K562 (cell line): ENCODE measurements around the gene LAMA2. TPM values are rescaled to one million over a fixed set of nuclear protein-coding genes. Genes with fewer than 3 reads are reported as not detected.

Source experiments
- ATAC-seq: fragments of 200-7000 bp; cut with Tn5 transposase; 3 replicates; pipeline ENCODE4 v1.9.1; 2020; ENCODE audit warnings: moderate library complexity
- BruUV-seq: library from RNA; stranded (reverse); fragments of 400-500 nt; replicated peaks from 2 replicates; lab custom pipeline; 2021; lab: Mats Ljungman, UMichigan
- CTCF ChIA-PET: fragments of 300-600 bp; formaldehyde crosslinking; extraction: SDS; loops from one replicate; lab custom pipeline; 2021; ENCODE audit warnings: low intra/inter-chr PET ratio; lab: Yijun Ruan, JAX
- POLR2A ChIA-PET: fragments of 300-600, 350-650 bp; sonication (Branson Sonifier 250); formaldehyde crosslinking; extraction: SDS; loops from one replicate; lab custom pipeline; 2021; ENCODE audit warnings: antibody characterized with exemption, inconsistent platforms; lab: Yijun Ruan, JAX
- DNase-seq, 4 experiments: peaks; one replicate each; pipeline versions ENCODE4 v3.0.0 to v3.0.0-alpha.2; 2011 to 2018; ENCODE audit warnings: low spot score in 3 of 4, mixed read lengths in 3 of 4; ENCODE audit errors: extremely low read depth in 1 of 4
- FAIRE-seq: peaks from 2 replicates; lab custom pipeline; 2011; peaks lifted over from hg19 to GRCh38; lab: Jason Lieb, UNC
- H2AFZ ChIP-seq: 2 replicates; pipeline ENCODE4 v1.6.0; 2011; ENCODE audit warnings: low read depth, low read length, control low read depth, inconsistent platforms
- H3K27ac ChIP-seq: fragments of 200-600 bp; 3 replicates; pipeline ENCODE4 v1.8.0; 2011; ENCODE audit warnings: low read depth, mild to moderate bottlenecking, control low read depth, inconsistent platforms, low read length, moderate library complexity, mixed read lengths; ENCODE audit errors: extremely low read depth
- H3K27me3 ChIP-seq, 2 experiments: fragments of 300-600 bp in 1 of 2; 2 replicates in 1 of 2; 3 replicates in 1 of 2; pipeline versions ENCODE4 v1.6.0 to v1.8.0; 2011; ENCODE audit warnings: inconsistent platforms in 2 of 2, low read length in 2 of 2, mild to moderate bottlenecking in 1 of 2, mixed read lengths in 1 of 2, moderate library complexity in 1 of 2; ENCODE audit not compliant: control insufficient read depth in 2 of 2, insufficient read depth in 2 of 2
- H3K36me3 ChIP-seq: fragments of 300-600 bp; 3 replicates; pipeline ENCODE4 v1.8.0; 2011; ENCODE audit warnings: mild to moderate bottlenecking, low read length, inconsistent platforms; ENCODE audit not compliant: control insufficient read depth, insufficient read depth
- H3K4me1 ChIP-seq, 2 experiments: fragments of 200-600 bp in 1 of 2; replicated peaks in 1 of 2; 2 replicates in 1 of 2; 3 replicates in 1 of 2; pipeline versions ENCODE4 v1.5.1 to v1.8.0; 2011; ENCODE audit warnings: inconsistent platforms in 2 of 2, low read length in 2 of 2, mild to moderate bottlenecking in 1 of 2, mixed read lengths in 1 of 2, moderate library complexity in 1 of 2; ENCODE audit not compliant: control insufficient read depth in 2 of 2, insufficient read depth in 2 of 2
- H3K4me2 ChIP-seq: 2 replicates; pipeline ENCODE4 v1.6.1; 2011; ENCODE audit warnings: low read length, control low read depth, inconsistent platforms, mixed read lengths; ENCODE audit not compliant: insufficient read depth
- H3K4me3 ChIP-seq: fragments of 200-600 bp; sonication (generic), shearing (Covaris generic); 2 replicates; pipeline ENCODE4 v1.5.1; 2016; ENCODE audit warnings: control low read depth, inconsistent platforms
- H3K79me2 ChIP-seq: fragments of 200-600 bp; 3 replicates; pipeline ENCODE4 v1.8.0; 2011; ENCODE audit warnings: low read length, inconsistent platforms; ENCODE audit not compliant: control insufficient read depth, insufficient read depth
- H3K9ac ChIP-seq, 2 experiments: 2 replicates each; pipeline versions ENCODE4 v1.6.0 to v1.6.1; 2011; ENCODE audit warnings: low read depth in 2 of 2, low read length in 2 of 2, control low read depth in 1 of 2, inconsistent platforms in 1 of 2, mild to moderate bottlenecking in 1 of 2, mixed read lengths in 1 of 2; ENCODE audit not compliant: insufficient read depth in 1 of 2
- H3K9me1 ChIP-seq: one replicate; pipeline ENCODE4 v1.6.0; 2011; ENCODE audit warnings: inconsistent platforms, mild to moderate bottlenecking, low read length, moderate library complexity; ENCODE audit not compliant: control insufficient read depth, insufficient read depth
- H3K9me3 ChIP-seq: replicated peaks from 2 replicates; pipeline ENCODE4 v1.5.1; 2011; ENCODE audit warnings: low read depth, low read length, inconsistent platforms; ENCODE audit not compliant: control insufficient read depth, insufficient read depth
- H4K20me1 ChIP-seq: replicated peaks from 2 replicates; pipeline ENCODE4 v1.6.1; 2011; ENCODE audit warnings: low read length, inconsistent platforms, mixed read lengths; ENCODE audit not compliant: control insufficient read depth, insufficient read depth
- HES1 ChIP-seq: fragments of 450-650 bp; IDR thresholded peaks from 2 replicates; pipeline ENCODE4 v1.6.1; 2016; ENCODE audit warnings: low read depth, mild to moderate bottlenecking, moderate library complexity
- KAT7 ChIP-seq: sonication (generic); formaldehyde crosslinking; IDR thresholded peaks from 2 replicates; pipeline ENCODE4 v1.8.0; 2022; ENCODE audit warnings: missing genetic modification reagents, mild to moderate bottlenecking, borderline replicate concordance
- NFXL1 ChIP-seq: fragments of 450-650 bp; formaldehyde crosslinking; IDR thresholded peaks from 2 replicates; pipeline ENCODE4 v1.4.0; 2021; ENCODE audit warnings: mild to moderate bottlenecking
- TAF9B ChIP-seq: fragments of 450-650 bp; IDR thresholded peaks from 2 replicates; pipeline ENCODE4 v1.6.1; 2018; ENCODE audit warnings: mild to moderate bottlenecking; ENCODE audit not compliant: partially characterized antibody
- WGBS: fragments of 100-300 bp; shearing (Covaris generic); methylation state at CpG from one replicate; pipeline ENCODE4 v1.1.6; 2016; ENCODE audit warnings: low coverage, mixed read lengths; ENCODE audit not compliant: insufficient coverage; ENCODE audit errors: missing lambda C conversion rate; 5-methylcytosine and 5-hydroxymethylcytosine counted together
- in situ Hi-C: fragments of 300-500 bp; cut with MboI; formaldehyde crosslinking; loops from 4 replicates; pipeline ENCODE4 v1.15.0; 2018; ENCODE audit warnings: inconsistent platforms, mixed read lengths
- intact Hi-C: fragments of 100-400 bp; cut with micrococcal nuclease; formaldehyde crosslinking; loops from 2 replicates; pipeline ENCODE4 v1.14.2; 2022
- polyA plus RNA-seq, 8 experiments: library from polyadenylated mRNA; depleted of rRNA in 4 of 8; stranded (reverse) in 5 of 8; unstranded in 3 of 8; fragments of >200 nt; fragmentation: Nextera tagmentation in 2 of 8; fragmentation: Illumina TruSeq in 1 of 8; extraction: Ambion mirVana in 2 of 8; extraction: Trizol in 1 of 8; gene quantifications; 2 replicates each; pipeline versions ENCODE4 v1.2.1 to v1.2.3, GENCODE V29; 2011 to 2014; ENCODE audit warnings: inconsistent platforms in 1 of 8, missing spikeins in 1 of 8
- total RNA-seq, 7 experiments: library from RNA; depleted of rRNA in 6 of 7; stranded (reverse); fragments of >200 nt in 6 of 7; fragmentation: Illumina TruSeq in 2 of 7; extraction: Trizol in 2 of 7; gene quantifications; 2 replicates each; pipeline versions ENCODE4 v1.2.1 to v1.2.3, GENCODE V29; 2011 to 2021; ENCODE audit warnings: low replicate concordance in 1 of 7
- TF ChIP-seq, protein P1 (sequence below): sonication (generic); formaldehyde crosslinking; IDR thresholded peaks from 2 replicates; pipeline ENCODE4 v1.4.0; 2020; ENCODE audit warnings: mild to moderate bottlenecking, missing genetic modification reagents
- TF ChIP-seq, protein P2 (sequence below), 3 experiments: fragments of 200-800 bp in 1 of 3; sonication (Bioruptor generic) in 1 of 3; sonication (generic) in 1 of 3; formaldehyde crosslinking in 1 of 3; IDR thresholded peaks; 2 replicates each; pipeline versions ENCODE4 v1.6.1 to v1.8.0; 2016 to 2022; ENCODE audit warnings: mild to moderate bottlenecking in 2 of 3, missing compliant biosample characterization in 2 of 3, missing genetic modification characterization in 2 of 3, missing genetic modification reagents in 1 of 3

Gene LAMA2
- total and polyA plus RNA-seq, 9 of the 15 experiments (the other 6 are each of a cell fraction or from before 2014, with no cell fraction given): 0.04 to 1.5 (median 0.36) TPM

GRCh38 chr6:129516787-129517186 lies 633.8 kb downstream of the LAMA2 start (continued):
- TF ChIP-seq, protein P1, sequence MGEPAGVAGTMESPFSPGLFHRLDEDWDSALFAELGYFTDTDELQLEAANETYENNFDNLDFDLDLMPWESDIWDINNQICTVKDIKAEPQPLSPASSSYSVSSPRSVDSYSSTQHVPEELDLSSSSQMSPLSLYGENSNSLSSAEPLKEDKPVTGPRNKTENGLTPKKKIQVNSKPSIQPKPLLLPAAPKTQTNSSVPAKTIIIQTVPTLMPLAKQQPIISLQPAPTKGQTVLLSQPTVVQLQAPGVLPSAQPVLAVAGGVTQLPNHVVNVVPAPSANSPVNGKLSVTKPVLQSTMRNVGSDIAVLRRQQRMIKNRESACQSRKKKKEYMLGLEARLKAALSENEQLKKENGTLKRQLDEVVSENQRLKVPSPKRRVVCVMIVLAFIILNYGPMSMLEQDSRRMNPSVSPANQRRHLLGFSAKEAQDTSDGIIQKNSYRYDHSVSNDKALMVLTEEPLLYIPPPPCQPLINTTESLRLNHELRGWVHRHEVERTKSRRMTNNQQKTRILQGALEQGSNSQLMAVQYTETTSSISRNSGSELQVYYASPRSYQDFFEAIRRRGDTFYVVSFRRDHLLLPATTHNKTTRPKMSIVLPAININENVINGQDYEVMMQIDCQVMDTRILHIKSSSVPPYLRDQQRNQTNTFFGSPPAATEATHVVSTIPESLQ (CRISPR knock-in tag): no peak
- TF ChIP-seq, protein P2, sequence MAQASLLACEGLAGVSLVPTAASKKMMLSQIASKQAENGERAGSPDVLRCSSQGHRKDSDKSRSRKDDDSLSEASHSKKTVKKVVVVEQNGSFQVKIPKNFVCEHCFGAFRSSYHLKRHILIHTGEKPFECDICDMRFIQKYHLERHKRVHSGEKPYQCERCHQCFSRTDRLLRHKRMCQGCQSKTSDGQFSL (CRISPR knock-in tag; IDR thresholded peaks at IDR 0.05): no peak
- TF ChIP-seq, protein P2 (tag; IDR thresholded peaks at IDR 0.05): no peak
- no peak for TF ChIP-seq HES1
- no peak for TF ChIP-seq NFXL1 (CRISPR knock-in tag)
- no peak for TF ChIP-seq KAT7 (CRISPR knock-in tag)
- no peak for TF ChIP-seq TAF9B

DNA sequence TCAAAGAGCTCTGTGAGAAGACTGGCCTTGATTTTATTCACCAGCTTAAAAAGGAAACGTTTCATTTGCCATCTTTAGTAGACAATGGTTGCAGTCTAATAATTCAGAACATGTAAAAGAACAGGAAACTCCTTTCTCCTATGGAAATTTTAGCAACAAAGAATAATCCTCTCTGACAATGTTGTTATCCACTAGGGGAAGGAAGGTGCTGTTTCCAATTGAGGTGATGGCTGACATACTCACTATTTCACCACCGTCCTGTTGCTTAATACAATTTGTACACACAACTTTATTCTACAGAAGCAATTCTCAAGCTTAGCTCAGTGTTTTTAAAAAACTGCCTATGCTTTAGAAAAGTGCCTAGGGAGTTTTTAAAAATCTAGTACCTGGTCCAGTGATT lies 634.4 kb downstream of the LAMA2 start:
- BruUV-seq: no TSS peak
- no peak overlapping the region for H3K4me3 ChIP-seq
- no peaks in the 10 kb centered on the region for H3K27me3 ChIP-seq
- intact Hi-C loops (no loop called here), in situ Hi-C loops (no loop called here)
- no peak overlapping the region for H3K27ac ChIP-seq
- no peaks in the 10 kb centered on the region for H3K79me2 ChIP-seq
- H3K9ac ChIP-seq: no peak overlapping the region
- H3K9me3 ChIP-seq: no peaks in the 10 kb centered on the region
- FAIRE-seq: no peak
- no peaks in the 10 kb centered on the region for H4K20me1 ChIP-seq
- ChIA-PET CTCF (no interaction called here), POLR2A (interaction anchor here (0.7 to 1.2 kb wide), 2 partner anchors 18 to 21 kb away, joined by 3 read pairs; no protein-coding TSS in a partner anchor)
- no peaks in the 10 kb centered on the region for H3K36me3 ChIP-seq
- no peak overlapping the region for H3K4me2 ChIP-seq
- H3K4me1 ChIP-seq: no peaks in the 10 kb centered on the region
- DNase-seq: no peak
- 3% methylated on average over 2 of the region's 2 CpGs for WGBS
- ATAC-seq: no peak
- H3K9me1 ChIP-seq: no peaks in the 10 kb centered on the region
- no peak overlapping the region for H2AFZ ChIP-seq
